Liver (tissue), 9 donors: ENCODE results near the gene ISG15. TPM values are rescaled to one million over a fixed set of nuclear protein-coding genes. Genes with fewer than 3 reads are reported as not detected.

Experiments
- DNase-seq: peaks from one replicate; pipeline ENCODE4 v3.0.0-alpha.2; 2017; ENCODE audit warnings: low spot score
- H3K27ac ChIP-seq, 2 donors: one replicate each; pipeline ENCODE4 v1.7.0; 2013; ENCODE audit warnings: inconsistent platforms in 2 of 2, low read length in 2 of 2, control low read depth in 1 of 2, low read depth in 1 of 2, mild to moderate bottlenecking in 1 of 2
- H3K27me3 ChIP-seq, 4 donors: one replicate each; pipeline versions ENCODE4 v1.6.1 to v1.7.0; 2013; ENCODE audit warnings: low read length in 3 of 4, inconsistent platforms in 1 of 4, mild to moderate bottlenecking in 1 of 4, moderate library complexity in 1 of 4; ENCODE audit not compliant: control insufficient read depth in 4 of 4, insufficient read depth in 4 of 4
- H3K36me3 ChIP-seq, 4 donors: one replicate each; pipeline versions ENCODE4 v1.6.1 to v1.7.0; 2013; ENCODE audit warnings: low read length in 3 of 4, mild to moderate bottlenecking in 3 of 4, low read depth in 1 of 4, moderate library complexity in 1 of 4; ENCODE audit not compliant: control insufficient read depth in 4 of 4, insufficient read depth in 3 of 4
- H3K4me1 ChIP-seq, 4 donors: one replicate each; pipeline versions ENCODE4 v1.6.1 to v1.7.0; 2013; ENCODE audit warnings: low read length in 3 of 4, mild to moderate bottlenecking in 3 of 4, moderate library complexity in 1 of 4; ENCODE audit not compliant: control insufficient read depth in 4 of 4, insufficient read depth in 4 of 4
- H3K4me3 ChIP-seq, 3 donors: one replicate each; pipeline versions ENCODE4 v1.6.1 to v1.7.0; 2013; ENCODE audit warnings: low read length in 3 of 3, control low read depth in 1 of 3, low read depth in 1 of 3, mild to moderate bottlenecking in 1 of 3
- H3K9ac ChIP-seq, 2 donors: one replicate each; pipeline ENCODE4 v1.7.0; 2013; ENCODE audit warnings: low read length in 2 of 2, mild to moderate bottlenecking in 2 of 2, moderate library complexity in 2 of 2, control low read depth in 1 of 2, low read depth in 1 of 2
- H3K9me3 ChIP-seq, 4 donors: one replicate each; pipeline versions ENCODE4 v1.6.1 to v1.7.0; 2013; ENCODE audit warnings: low read length in 3 of 4; ENCODE audit not compliant: control insufficient read depth in 4 of 4
- ATF3 ChIP-seq: IDR thresholded peaks from 2 replicates; pipeline ENCODE4 v1.6.1; 2016; ENCODE audit warnings: antibody characterized with exemption
- CTCF ChIP-seq: fragments of 150-350 bp; IDR thresholded peaks from 2 replicates; pipeline ENCODE4 v1.5.1; 2017; ENCODE audit warnings: improper control_type of control experiment, low read depth, low read length; ENCODE audit not compliant: missing input control
- EGR1 ChIP-seq, 2 donors: IDR thresholded peaks; 2 replicates each; pipeline ENCODE4 v1.6.1; 2016 to 2018; ENCODE audit warnings: antibody characterized with exemption in 2 of 2, low read depth in 2 of 2
- FOXA1 ChIP-seq: IDR thresholded peaks from 2 replicates; pipeline ENCODE4 v1.6.1; 2016; ENCODE audit warnings: antibody characterized with exemption
- FOXA2 ChIP-seq: IDR thresholded peaks from 2 replicates; pipeline ENCODE4 v1.6.1; 2016; ENCODE audit warnings: antibody characterized with exemption
- GABPA ChIP-seq, 2 donors: IDR thresholded peaks in 1 of 2; conservative IDR thresholded peaks in 1 of 2; 2 replicates each; pipeline ENCODE4 v1.6.1; 2016; ENCODE audit warnings: antibody characterized with exemption in 2 of 2, mild to moderate bottlenecking in 1 of 2, moderate library complexity in 1 of 2
- HNF4A ChIP-seq, 2 donors: conservative IDR thresholded peaks; 2 replicates each; pipeline ENCODE4 v1.6.1; 2016; ENCODE audit warnings: antibody characterized with exemption in 2 of 2, mild to moderate bottlenecking in 2 of 2
- HNF4G ChIP-seq: IDR thresholded peaks from 2 replicates; pipeline ENCODE4 v1.6.1; 2016; ENCODE audit warnings: antibody characterized with exemption
- JUND ChIP-seq, 2 donors: IDR thresholded peaks; 2 replicates each; pipeline ENCODE4 v1.6.1; 2016; ENCODE audit warnings: antibody characterized with exemption in 2 of 2
- MAX ChIP-seq: IDR thresholded peaks from 2 replicates; pipeline ENCODE4 v1.6.1; 2016; ENCODE audit warnings: antibody characterized with exemption
- NR2F2 ChIP-seq: IDR thresholded peaks from 2 replicates; pipeline ENCODE4 v1.6.1; 2016; ENCODE audit warnings: antibody characterized with exemption
- RAD21 ChIP-seq, 2 donors: IDR thresholded peaks; 2 replicates each; pipeline ENCODE4 v1.6.1; 2016; ENCODE audit warnings: antibody characterized with exemption in 2 of 2, mild to moderate bottlenecking in 2 of 2
- REST ChIP-seq: IDR thresholded peaks from 2 replicates; pipeline ENCODE4 v1.6.1; 2016; ENCODE audit warnings: antibody characterized with exemption, mild to moderate bottlenecking
- RXRA ChIP-seq, 2 donors: IDR thresholded peaks; 2 replicates each; pipeline ENCODE4 v1.6.1; 2017 to 2018; ENCODE audit warnings: antibody characterized with exemption in 2 of 2, mild to moderate bottlenecking in 1 of 2
- SP1 ChIP-seq: IDR thresholded peaks from 2 replicates; pipeline ENCODE4 v1.6.1; 2018; ENCODE audit warnings: antibody characterized with exemption, mild to moderate bottlenecking
- TAF1 ChIP-seq: conservative IDR thresholded peaks from 2 replicates; pipeline ENCODE4 v1.6.1; 2016; ENCODE audit warnings: antibody characterized with exemption, mild to moderate bottlenecking
- YY1 ChIP-seq: IDR thresholded peaks from 2 replicates; pipeline ENCODE4 v1.6.1; 2016; ENCODE audit warnings: antibody characterized with exemption, mild to moderate bottlenecking
- ZBTB33 ChIP-seq: IDR thresholded peaks from 2 replicates; pipeline ENCODE4 v1.6.1; 2016; ENCODE audit warnings: antibody characterized with exemption
- whole genome bisulfite sequencing: extraction: QIAGEN DNeasy Blood & Tissue Kit; methylation state at CpG from one replicate; pipeline ENCODE4 v1.1.7; 2013; 5-methylcytosine and 5-hydroxymethylcytosine counted together
- polyA plus RNA-seq, 2 donors: library from polyadenylated mRNA; stranded (reverse) in 1 of 2; unstranded in 1 of 2; fragments of 200-250 nt in 1 of 2; fragments of >200 nt in 1 of 2; fragmentation: Nextera tagmentation in 1 of 2; extraction: Ambion mirVana in 1 of 2; gene quantifications; one replicate each; pipeline versions ENCODE4 v1.2.1 to v1.2.3, GENCODE V29; 2013 to 2015
- total RNA-seq, 2 donors: library from RNA; depleted of rRNA; stranded (reverse); fragments of >200 nt; gene quantifications; one replicate each; pipeline ENCODE4 v1.2.3, GENCODE V29; 2014
- donor health status: healthy.
- donor health status: healthy.
- donor health status: healthy.
- donor health status: healthy.
- donor health status: healthy.

Gene ISG15
- total and polyA plus RNA-seq, 4 donors, result 9.3 to 89.4 (median 56.5) TPM

GRCh38 chr1:1043921-1044320 lies 30.6 kb downstream of the ISG15 start (continued):
- TF ChIP-seq GABPA (IDR thresholded peaks at IDR 0.05 in 1 of 2, conservative IDR thresholded peaks at IDR 0.05 in 1 of 2) (no peak), NR2F2 (no peak)

- no peak overlapping the region for H3K4me3 ChIP-seq
- H3K27ac ChIP-seq, result no peak overlapping the region
- peaks cover 8 to 10% (median 9%) of the 10 kb centered on the region in 4 donors for H3K4me1 ChIP-seq
- H3K27me3 ChIP-seq, result no peaks in the 10 kb centered on the region
- no peaks in the 10 kb centered on the region for H3K9me3 ChIP-seq
- peaks cover 0 to 26% (median 8%) of the 10 kb centered on the region in 4 donors for H3K36me3 ChIP-seq
- no peak for TF ChIP-seq ATF3
- TF ChIP-seq EGR1 (IDR thresholded peaks at IDR 0.05; ENCODE audit: low read depth in 2 of 2), result no peak
- TF ChIP-seq ZBTB33, result no peak
- TF ChIP-seq GABPA (IDR thresholded peaks at IDR 0.05 in 1 of 2, conservative IDR thresholded peaks at IDR 0.05 in 1 of 2), result no peak
- no peak for TF ChIP-seq SP1
- no peak for TF ChIP-seq NR2F2
- TF ChIP-seq HNF4G, result no peak
- TF ChIP-seq RXRA (IDR thresholded peaks at IDR 0.05), result no peak
- TF ChIP-seq HNF4A (conservative IDR thresholded peaks at IDR 0.05), result no peak
- TF ChIP-seq REST, result no peak
- TF ChIP-seq RAD21 (IDR thresholded peaks at IDR 0.05), result no peak
- no peak for TF ChIP-seq TAF1
- no peak for TF ChIP-seq MAX
- TF ChIP-seq CTCF, result no peak
- no peak for TF ChIP-seq FOXA2
- TF ChIP-seq FOXA1, result no peak
- no peak for TF ChIP-seq JUND (IDR thresholded peaks at IDR 0.05)
- TF ChIP-seq YY1, result no peak
- DNase-seq, result no peak
- 96% methylated on average over 34 of the region's 34 CpGs for WGBS
- no peak overlapping the region for H3K9ac ChIP-seq
Observed at GRCh38 chr1:1044455-1045078, 31.3 kb downstream of the ISG15 start.
